ENCODE data around the gene FOXP1.

DNA sequence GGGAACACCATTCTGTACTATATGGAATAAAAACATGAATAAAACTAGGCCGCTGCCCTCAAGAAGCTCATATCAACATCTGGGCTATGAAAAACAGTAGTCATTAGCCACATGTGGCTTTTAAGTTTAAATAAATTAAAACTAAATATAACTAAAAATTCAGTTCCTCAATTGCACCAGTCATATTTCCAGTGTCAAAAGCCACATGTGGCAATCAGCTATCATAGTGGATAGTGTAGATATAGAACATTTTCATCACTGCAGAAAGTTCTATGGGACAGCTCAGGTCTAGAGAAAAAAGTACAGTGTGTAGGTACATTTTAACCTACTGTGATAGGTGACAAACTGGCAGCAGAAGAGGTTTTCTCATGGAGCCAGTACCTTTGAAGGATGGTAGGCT, 261.4 kb downstream of the FOXP1 start:
- TF ChIP-seq, protein P1, sequence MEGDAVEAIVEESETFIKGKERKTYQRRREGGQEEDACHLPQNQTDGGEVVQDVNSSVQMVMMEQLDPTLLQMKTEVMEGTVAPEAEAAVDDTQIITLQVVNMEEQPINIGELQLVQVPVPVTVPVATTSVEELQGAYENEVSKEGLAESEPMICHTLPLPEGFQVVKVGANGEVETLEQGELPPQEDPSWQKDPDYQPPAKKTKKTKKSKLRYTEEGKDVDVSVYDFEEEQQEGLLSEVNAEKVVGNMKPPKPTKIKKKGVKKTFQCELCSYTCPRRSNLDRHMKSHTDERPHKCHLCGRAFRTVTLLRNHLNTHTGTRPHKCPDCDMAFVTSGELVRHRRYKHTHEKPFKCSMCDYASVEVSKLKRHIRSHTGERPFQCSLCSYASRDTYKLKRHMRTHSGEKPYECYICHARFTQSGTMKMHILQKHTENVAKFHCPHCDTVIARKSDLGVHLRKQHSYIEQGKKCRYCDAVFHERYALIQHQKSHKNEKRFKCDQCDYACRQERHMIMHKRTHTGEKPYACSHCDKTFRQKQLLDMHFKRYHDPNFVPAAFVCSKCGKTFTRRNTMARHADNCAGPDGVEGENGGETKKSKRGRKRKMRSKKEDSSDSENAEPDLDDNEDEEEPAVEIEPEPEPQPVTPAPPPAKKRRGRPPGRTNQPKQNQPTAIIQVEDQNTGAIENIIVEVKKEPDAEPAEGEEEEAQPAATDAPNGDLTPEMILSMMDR (IDR thresholded peaks at IDR 0.05; ENCODE audit: low read length), result no peak
- no peak for TF ChIP-seq EZH2 (IDR thresholded peaks at IDR 0.05; ENCODE audit: borderline replicate concordance, low read length)
